Ecto neural progenitor cell (in vitro differentiated cells): ENCODE data around the gene ATCAY.
"Not testable (repeated sequence)": the region's sequence is repeated elsewhere in the genome, so short reads cannot be mapped to it uniquely, and the experiment has no call there.

ENCODE experiments used
- DNase-seq: peaks from one replicate; pipeline ENCODE4 v3.0.0-alpha.2; 2018; ENCODE audit warnings: low spot score

The ATCAY gene

GRCh38 chr19:3857449-3858003 is 23.0 kb upstream of the ATCAY start:
- DNase-seq = no peak

GRCh38 chr19:3860499-3860898 is 20.0 kb upstream of the ATCAY start:
- DNase-seq = no peak

- DNase-seq = no peak
These were observed 17.5 kb upstream of the ATCAY start for GRCh38 chr19:3862826-3863500.

GRCh38 chr19:3863648-3864047 is 16.8 kb upstream of the ATCAY start:
- no peak for DNase-seq

- DNase-seq = no peak
These were observed 13.4 kb upstream of the ATCAY start for GRCh38 chr19:3866910-3867638.

- DNase-seq = peak; percentile 73
These were observed 12.3 kb upstream of the ATCAY start for GRCh38 chr19:3867971-3868769.

GRCh38 chr19:3868770-3869456 is 11.6 kb upstream of the ATCAY start, which contains the start of gene ZFR2:
Gene ZFR2 (minus strand): TSS chr19:3869038. CDS start chr19:3869017, 21 bp downstream.
- DNase-seq = peak; percentile 80

- no peak for DNase-seq
These were observed 7.3 kb upstream of the ATCAY start for GRCh38 chr19:3873151-3873550.

GRCh38 chr19:3874695-3875094 is 5.8 kb upstream of the ATCAY start:
- DNase-seq = not testable (repeated sequence)

GRCh38 chr19:3879656-3880055 is 829 bp upstream of the ATCAY start:
- DNase-seq = no peak

GRCh38 chr19:3881272-3882040 is 971 bp downstream of the ATCAY start:
- DNase-seq = peak; percentile 57

- DNase-seq = no peak
These were observed 1.5 kb downstream of the ATCAY start for GRCh38 chr19:3882041-3882384.

GRCh38 chr19:3890591-3890990 is 10.1 kb downstream of the ATCAY start:
- no peak for DNase-seq

GRCh38 chr19:3893509-3894179 is 13.2 kb downstream of the ATCAY start:
- no peak for DNase-seq

GRCh38 chr19:3894959-3895358 is 14.5 kb downstream of the ATCAY start:
- not testable (repeated sequence) for DNase-seq

GRCh38 chr19:3895788-3896187 is 15.3 kb downstream of the ATCAY start:
- no peak for DNase-seq

GRCh38 chr19:3897936-3898335 is 17.5 kb downstream of the ATCAY start:
- DNase-seq = no peak

GRCh38 chr19:3898426-3898825 is 17.9 kb downstream of the ATCAY start:
- DNase-seq = no peak

GRCh38 chr19:3899531-3900294 is 19.2 kb downstream of the ATCAY start:
- DNase-seq = no peak
